NCI-H2029 (cell line): Measurements from ENCODE around the gene SORCS3.

Experiments used
- DNase-seq: peaks from one replicate; lab custom pipeline; 2025; lab: John Stamatoyannopoulos, UW

SORCS3 gene

DNA sequence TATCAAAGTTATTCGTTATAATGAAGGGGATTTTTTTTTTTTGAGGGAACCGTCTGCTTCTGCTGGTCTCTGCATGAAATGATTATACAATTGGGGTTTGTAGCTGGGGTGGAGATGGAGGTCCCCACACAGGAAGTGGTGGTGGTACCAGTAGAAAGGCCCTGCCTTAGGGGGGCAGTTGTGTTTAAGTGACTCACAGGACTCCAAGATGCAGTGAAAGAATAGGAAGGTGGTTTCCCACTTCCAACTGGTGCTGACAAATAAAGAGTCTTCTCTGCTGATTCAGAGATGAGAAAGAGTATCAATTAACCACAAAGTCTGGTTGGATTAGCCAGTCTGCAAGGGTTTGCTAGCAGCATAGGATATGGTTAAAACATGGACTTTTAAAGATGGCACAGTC, 376.0 kb downstream of the SORCS3 start:
- no peak for DNase-seq

DNA sequence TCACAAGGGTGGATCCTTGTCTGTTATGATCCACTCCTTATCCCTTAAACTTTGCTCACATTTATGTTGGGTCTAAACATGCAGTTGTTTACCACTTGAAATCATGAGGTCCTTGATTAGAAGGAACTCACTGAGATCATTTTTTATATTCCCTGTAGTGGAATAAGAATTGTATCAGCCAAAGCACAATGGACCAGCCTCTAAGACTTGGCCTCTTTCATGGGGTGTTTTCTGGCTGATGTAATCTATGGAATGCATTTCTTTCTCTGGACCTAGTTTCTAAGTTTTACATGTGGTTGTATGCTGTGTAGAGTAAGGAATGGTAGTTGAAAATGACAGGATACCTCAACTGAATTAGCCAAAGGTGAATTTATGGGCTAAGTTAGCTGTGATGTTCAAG, 376.6 kb downstream of the SORCS3 start:
- DNase-seq: no peak

DNA sequence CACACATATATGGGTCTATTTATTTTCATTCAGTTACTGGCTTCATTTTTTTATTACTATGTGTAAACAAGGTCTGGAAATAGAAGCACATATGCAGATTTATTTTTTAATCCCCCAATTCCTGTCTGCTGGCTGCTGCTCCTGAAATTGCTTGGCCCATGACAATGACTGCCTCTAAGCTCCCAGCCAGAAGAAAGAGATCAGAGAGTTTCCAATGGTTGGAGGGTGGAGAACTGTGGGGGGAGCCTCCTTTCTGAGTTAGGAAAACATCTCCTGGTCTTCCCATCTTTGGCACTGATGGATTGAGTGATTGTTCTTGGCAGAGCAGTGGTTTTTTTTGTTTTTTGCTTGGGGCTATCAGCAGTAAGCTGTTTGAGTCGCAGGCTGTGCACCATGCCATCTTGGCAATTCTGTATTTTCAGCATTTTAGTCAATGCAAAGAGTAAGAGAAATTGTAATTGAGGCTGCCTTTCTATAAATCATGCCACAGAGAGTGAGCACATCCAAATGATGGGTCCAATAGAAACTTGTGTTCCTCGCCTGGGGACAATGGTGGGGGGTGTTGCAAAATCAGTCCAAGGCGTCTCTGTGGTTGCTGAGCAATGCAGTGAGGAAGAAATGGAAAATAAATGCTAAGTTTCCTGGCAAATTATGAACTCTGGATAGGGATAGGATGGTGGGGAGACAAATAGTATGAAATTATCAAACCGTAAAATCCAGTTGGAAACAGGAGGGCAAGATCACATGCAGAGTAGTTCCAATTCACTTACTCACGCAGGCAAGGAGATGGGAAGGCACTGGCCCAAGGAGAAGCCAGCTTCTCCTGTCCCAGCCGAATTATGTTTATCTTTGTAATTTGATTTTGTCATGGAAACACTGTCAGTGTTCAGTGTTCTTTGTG, 382.4 kb downstream of the SORCS3 start:
- no peak for DNase-seq

DNA sequence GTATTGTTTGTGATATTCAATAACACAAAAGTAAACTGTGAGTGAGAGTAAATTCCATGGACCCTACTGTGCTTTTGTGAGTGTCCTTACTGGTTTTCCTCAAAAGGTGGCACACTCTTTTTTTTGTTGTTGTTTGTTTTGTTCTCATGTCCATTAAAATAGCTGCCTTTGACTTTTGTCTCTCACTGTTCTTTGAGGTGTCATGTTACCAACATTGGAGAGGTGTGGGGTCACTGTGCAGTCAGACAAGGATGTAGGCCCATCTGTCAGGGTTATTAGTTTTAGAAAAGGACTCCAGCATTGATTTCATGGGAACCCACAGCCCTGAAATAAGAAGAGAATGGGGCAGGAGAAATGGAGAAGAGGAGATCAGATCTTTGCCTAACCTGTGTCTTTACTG, 383.1 kb downstream of the SORCS3 start:
- DNase-seq: no peak

DNA sequence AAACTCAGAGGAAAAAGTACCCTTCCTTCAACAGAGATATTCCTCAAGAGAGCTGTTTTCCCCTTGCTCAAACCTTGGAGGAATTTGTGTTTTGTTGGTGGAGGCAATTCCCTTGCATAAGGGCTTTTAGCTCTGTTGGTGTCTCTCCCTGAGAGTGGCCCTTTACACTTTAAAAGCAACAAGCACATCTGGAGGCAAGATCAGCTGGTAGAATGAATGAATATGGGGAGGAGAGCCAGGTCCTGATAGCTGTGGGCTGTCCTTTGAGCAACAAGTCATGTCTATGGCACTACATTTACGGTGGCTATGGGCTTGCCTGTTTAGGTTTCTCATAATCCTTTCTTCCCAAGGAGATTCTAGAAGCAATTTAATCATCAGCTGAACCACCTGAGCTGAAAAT, 384.0 kb downstream of the SORCS3 start:
- DNase-seq: no peak

DNA sequence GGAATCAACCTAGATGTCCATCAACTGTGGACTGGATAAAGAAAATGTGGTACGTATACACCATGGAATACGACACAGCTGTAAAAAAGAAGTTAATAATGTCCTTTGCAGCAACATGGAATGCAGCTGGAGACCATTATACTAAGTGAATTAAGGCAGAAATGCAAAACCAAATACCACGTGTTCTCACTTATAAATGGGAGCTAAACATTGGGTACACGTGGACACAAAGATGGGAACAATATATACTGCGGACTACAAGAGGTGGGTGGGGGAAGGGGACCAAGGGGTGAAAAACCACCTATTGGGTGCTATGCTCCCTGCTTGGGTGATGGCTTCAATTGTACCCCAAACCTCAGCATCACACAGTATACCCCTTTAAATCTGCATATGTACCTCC, 385.5 kb downstream of the SORCS3 start:
- no peak for DNase-seq

DNA sequence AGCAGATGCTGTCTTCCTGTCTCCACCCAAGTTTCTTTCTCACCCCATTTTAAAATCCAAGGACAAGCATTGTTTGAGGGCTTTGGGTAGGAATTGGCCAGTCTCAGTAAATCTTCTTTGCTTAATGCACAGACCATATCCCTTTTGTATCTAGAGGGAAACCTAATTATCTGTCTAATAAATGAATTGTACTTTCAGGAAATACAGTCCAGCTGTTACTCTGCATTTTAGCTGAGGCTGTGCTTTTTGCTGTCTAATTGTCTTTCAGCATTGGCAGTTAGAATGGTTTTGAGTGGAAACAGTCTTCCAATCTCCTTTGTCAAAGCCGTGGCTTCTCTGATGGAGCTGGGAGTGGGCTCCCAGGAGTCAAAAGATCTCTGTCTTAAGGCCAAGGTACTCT, 388.2 kb downstream of the SORCS3 start:
- DNase-seq: no peak

DNA sequence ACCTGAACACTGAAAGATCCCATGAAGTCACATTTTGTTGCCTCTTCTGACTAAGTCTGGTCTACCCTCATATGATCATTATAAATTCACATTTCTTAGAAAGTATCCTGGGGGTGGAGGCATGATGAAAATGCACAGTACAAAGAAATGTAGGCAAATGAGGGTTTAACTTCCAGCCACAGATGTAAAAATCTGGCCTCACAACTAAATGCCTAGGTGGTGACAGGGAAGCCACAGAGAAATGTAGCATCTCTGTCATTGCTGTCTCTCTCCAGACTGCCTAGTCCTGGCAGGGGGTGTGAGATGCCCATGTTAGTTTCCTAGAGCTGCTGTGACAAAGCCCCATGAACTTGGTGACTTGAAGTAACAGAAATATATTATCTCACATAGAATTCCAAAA, 395.9 kb downstream of the SORCS3 start:
- no peak for DNase-seq

DNA sequence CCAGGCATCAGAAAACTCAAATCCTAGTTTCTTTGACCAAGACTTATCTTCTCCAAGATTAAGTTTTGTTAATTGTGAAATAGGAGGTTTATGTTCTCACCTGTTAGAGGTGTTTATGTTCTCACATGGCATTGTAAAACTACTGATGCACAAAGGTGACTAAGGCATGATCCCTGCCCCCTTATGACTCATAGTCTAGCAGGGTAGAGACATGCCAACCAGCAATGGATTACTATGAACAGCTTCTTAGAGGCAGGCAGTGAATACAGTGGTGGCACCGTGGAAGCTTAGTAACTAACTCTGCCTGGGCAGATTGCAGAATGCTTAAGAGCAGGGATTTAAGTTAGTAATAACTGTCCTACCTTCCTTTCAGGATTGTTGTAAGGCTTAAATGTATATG, 400.9 kb downstream of the SORCS3 start:
- DNase-seq: no peak

DNA sequence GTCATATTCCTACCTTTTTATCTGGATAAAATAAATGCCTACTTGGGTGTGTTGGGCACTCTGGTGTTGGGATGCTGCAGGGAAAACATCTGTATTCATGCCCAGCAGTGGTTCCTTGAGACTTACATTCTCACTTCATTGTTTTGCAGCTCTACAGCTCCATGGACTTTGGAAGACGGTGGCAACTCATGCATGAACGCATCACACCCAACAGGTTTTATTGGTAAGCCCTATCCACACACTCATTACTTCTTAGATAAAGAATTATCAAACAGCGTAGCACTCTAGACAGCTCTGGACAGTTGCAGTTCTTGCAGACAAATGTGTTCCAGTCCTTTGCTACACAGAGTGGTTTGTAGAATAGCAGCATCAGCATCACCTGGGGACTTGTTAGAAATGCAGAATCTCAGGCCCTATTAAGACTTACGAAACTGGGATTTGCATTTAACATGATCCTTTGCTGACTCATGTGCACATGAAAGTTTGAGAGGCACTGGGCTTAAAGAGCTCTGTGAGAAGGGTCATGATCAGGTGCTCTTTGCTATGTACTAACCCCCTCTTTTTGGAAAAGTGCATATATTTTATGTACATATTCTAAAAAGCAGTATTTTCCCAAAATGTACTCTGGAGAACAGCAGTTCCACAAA, 401.9 kb downstream of the SORCS3 start:
- no peak for DNase-seq

DNA sequence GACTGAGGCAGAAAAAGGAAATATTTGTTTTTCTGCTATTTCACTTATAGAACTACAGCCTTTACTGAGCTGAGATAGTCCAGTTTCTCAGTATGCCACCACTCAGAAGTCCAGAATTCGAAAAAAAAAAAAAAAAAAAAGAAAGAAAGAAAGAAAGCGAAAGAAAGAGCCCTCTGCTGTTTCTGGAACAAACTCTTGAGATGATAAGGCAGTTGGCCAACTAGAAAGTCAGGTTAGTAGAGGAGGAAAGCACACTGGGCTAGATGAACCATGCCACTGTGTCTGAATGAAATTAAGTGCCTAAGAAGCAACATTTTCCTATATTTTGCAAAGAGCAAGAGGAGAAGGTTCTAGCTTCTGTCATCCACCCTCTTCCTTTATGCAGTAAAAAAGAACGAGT, 403.8 kb downstream of the SORCS3 start:
- no peak for DNase-seq

DNA sequence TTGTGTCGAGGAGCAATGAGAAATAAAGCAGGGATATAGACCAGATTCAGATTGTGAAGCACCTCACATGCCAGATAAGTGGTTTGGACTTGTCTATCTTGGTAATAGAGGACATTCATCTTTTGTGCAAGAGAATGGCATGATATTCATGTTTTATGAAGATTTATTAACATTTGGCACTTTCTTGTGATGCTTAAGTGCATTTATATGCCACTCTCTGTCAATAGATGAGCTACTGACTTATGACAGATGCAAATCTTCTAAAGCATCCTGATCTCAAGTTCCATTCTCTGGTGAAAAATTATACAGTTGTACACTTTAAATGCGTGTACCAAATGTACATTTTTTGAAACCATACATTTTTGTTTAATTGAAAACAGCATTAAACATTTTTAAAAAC, 415.3 kb downstream of the SORCS3 start:
- DNase-seq: no peak

DNA sequence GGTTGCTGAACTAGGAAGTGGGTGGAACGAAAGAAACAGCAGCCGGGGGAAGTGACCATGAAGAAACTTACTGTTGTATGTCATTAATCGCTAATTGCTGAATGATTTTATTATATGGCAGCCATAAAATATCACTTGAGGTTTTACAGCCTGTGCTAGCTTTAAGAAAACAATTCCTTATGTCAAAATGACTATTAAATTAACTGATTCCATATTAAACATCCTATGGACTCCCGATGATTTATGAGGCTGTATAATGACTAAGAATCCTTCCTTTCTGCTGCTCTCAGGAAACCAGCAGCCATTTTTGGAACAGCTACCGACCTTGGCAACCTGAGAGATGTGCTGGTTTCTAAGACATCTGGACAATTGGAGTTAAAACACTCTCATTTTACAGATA, 421.9 kb downstream of the SORCS3 start:
- no peak for DNase-seq

DNA sequence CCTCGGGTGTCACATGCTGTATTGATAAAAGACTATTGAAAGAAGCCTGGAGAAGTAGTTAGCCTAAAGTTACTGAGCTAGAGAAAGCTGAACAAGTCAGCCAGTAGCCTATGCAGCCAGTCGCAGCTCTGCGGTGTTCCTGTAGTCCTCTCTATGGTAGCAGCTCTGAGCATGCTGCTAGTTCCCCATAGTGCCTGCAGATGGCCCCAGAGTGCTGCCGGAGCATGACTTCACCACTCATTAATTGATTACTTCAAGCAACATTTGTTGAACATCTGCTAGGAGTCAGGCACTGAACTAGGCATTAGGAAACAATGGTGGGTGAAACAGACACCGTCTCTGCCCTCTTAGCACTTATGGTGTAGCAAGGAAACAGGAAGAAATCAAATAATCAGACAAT, 422.7 kb downstream of the SORCS3 start:
- DNase-seq: no peak

DNA sequence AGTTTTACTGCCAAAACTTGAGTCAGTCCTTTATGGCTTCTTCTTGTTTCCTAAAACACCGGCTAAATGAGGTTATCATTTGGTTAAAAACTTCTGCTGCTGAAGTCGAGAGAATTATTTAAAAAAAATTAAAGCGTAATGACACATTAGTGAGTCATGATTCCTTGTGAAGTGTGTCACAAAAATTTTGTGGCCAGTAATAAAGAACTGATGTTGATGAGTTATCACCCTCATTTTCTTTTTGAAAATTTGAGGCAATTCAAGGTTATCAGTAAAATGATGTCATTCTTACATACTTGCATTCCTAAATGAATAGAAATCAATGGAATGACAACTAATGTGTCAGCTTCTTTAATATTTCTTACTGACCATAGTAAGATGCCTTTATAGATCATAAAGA, 427.4 kb downstream of the SORCS3 start:
- no peak for DNase-seq

DNA sequence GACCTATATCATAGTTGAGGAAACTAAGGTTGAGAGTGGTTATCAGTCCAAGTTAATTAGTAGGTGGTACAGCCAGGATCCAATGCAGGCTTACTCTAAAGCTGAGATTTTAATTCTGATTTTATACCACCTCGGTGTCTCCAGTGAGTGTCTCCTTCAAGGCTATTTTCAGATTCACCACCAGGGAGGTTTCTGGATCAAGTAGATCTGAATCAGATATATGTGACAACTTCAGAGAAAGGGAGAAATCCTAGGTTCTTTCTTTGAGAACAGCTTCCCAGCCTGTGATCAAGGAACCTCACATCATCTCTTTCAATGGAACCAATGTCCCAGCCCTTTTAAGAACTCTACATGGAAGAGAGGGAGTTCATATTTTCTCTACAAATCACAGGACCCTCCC, 429.2 kb downstream of the SORCS3 start:
- no peak for DNase-seq

DNA sequence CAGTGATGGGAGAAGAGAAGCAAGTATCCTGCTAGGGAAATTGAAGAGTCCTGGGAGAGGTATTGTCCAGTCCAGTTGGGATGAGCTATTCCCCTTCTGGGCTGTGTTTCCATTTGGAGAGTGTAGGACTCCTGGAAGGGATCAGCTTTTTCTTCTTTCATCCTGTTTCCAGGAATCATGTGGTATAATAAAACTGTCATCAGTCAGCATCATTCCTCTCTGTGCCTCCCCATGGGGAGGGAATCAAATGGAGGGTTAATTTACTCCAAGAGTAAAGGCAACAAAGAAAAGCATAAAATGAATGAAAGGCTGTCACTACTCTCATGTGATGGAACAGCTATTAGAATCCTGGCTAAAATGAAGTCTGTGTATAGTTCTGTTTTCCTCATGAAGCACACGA, 429.9 kb downstream of the SORCS3 start:
- no peak for DNase-seq

DNA sequence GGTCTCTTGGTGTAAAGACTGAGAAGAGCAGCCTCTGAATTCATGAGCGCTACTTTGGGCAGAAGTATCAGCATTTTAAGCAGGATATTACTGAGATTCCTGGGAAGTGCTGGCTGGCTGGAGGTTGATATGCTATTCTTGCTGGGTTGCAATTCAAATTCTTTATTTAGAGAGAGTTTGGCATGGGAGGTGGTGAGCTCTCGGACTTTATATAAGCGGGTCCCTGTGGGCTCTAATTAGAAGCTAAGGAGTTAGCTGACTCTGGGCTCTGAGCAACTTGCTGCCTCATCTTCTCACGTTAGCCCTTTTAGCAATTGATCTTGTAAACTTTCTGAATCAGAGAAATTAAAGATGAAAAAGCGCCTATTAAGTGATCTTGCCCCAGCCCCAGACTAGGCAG, 430.9 kb downstream of the SORCS3 start:
- DNase-seq: no peak

DNA sequence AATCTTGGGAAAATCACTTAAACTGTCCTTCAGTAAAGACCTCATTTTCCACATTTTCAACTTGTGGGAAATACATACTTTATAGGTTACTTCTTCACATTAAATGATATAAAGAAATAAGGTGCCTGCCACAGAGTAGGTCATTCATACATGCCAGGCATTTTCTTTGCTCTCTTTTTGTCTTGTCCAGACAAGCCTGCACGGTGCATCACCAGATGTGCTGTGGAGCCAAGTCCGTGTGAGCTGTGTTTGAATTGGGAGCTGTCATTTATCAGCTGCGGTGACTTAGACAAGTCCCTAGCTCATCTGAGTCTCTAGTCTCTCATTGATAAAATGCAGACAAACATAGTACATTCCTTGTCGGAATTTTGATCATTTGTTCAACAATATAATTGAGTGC, 432.9 kb downstream of the SORCS3 start:
- DNase-seq: no peak

DNA sequence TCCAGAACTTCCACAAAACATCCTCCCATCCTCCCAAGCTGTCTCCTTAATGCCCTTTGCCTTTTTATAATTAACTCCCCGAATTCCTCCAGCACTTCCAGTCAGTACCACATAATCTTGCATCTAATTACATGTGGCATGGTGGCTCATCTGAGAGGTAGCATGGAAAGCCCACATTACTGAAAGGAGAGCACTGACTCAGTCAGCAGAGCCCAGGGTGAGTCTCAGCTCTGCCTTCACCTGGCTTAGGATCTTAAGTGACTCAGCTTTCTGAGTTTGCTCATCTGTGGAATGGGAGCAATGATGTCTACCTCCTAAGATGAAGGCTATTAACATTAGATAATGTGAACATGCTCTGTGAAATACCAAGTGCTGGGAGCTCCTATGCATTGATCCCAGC, 433.9 kb downstream of the SORCS3 start:
- DNase-seq: no peak

DNA sequence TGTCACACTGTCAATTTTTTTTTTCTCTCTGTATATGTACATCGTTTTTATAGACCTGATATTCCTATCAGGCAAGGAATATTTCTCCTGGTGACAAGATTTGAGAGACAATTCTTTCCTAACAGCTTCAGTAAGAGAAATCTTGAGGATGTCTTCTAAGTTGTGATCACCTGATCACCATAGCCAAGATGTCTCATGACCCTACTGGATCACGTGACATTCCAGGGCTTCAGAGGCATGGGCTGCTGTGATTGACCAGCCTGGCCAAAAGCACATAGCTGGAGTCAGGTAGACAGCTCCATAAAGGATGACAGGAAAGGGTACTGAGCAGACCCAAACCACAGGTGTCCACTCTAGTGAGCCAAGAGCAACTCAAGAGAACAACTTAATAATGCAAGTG, 444.9 kb downstream of the SORCS3 start:
- no peak for DNase-seq

DNA sequence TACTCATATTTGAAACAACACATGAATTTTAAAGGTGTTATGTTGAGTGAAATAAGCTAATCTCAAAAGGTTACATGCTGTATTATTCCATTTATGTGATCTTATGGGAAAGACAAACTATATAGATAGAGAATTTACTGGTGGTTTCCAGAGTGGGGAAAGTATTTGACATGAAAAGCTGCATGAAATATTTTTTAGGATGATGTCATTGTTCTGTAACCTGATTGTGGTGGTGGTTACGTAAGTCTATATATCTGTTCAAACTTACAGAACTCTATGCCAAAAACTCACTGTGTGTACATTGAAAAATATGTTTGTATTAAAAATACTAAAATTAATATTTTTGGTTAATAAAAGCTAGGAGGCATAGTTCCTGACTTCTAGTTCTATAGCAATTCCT, 453.0 kb downstream of the SORCS3 start:
- no peak for DNase-seq

DNA sequence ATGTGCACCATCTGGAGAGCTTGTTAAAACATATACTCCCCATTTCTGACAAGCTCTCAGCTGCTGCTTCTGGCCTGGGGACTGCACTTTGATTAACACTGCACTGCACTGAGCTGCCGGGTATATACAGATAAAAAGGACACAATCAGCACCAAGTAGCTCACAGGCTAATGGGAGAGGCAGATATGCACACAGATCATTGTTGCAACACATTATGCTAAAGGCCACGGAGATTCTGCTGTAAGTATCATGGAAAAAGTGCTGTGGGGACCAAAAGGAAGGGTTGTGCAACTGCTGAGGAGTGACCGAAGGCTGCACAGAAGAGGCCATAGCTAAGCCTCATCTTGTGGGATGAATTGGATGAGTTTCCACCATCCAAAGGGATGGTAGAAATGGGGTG, 455.2 kb downstream of the SORCS3 start:
- DNase-seq: no peak

DNA sequence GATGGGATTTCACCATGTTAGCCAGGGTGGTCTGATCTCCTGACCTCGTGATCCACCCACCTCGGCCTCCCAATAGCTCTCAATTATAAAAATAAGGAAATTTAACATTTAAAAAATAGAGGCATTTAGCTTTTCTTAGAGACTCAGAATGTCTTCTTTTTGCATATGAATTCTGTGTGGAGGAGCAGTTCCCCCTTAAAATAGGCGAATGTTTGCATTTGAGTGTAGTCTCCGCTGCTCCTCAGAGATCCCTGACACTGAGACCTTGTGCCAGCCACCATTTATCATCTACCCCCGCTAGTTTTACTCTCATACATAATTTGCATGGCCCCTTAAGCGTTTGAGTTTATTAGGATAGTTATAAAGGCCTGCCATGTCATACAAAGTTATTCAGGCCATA, 461.9 kb downstream of the SORCS3 start:
- DNase-seq: no peak
